PFSK-1 (cell line): ENCODE measurements around the gene GAR1.

Experiments
- POLR2AphosphoS5 ChIP-seq: IDR thresholded peaks from 2 replicates; pipeline ENCODE4 v1.6.1; 2012; ENCODE audit warnings: low read depth, mild to moderate bottlenecking, control low read depth, low read length, moderate library complexity
- REST ChIP-seq, 2 experiments: IDR thresholded peaks; 2 replicates each; pipeline versions ENCODE4 v1.6.1 to v1.8.0; 2011 to 2012; ENCODE audit warnings: low read depth in 2 of 2, low read length in 2 of 2, control low read depth in 1 of 2, inconsistent platforms in 1 of 2, mild to moderate bottlenecking in 1 of 2, moderate library complexity in 1 of 2; ENCODE audit not compliant: insufficient read depth in 1 of 2

- TF ChIP-seq POLR2AphosphoS5: no peak
- TF ChIP-seq REST (IDR thresholded peaks at IDR 0.05; ENCODE audit: insufficient read depth in 1 of 2, low read depth in 2 of 2, low read length in 2 of 2): no peak
Measured at GRCh38 chr4:109847896-109848442, 32.4 kb downstream of the GAR1 start, which contains the start of gene LRIT3.
